Esophagus mucosa (tissue), 1 donor: Measurements from ENCODE around the gene MAP1LC3B. TPM values are rescaled to one million over a fixed set of nuclear protein-coding genes. Genes with fewer than 3 reads are reported as not detected.

Source experiments
- ATAC-seq: fragments of 200-7000 bp; cut with Tn5 transposase; one replicate; pipeline ENCODE4 v1.9.1; 2020
- total RNA-seq: library from RNA; stranded (reverse); gene quantifications from one replicate; pipeline ENCODE4 v1.2.4, GENCODE V29; 2023
- donor health status: DM: yes; HTN: yes; CAD: no.

MAP1LC3B gene
- total RNA-seq = 29.8 TPM

- peak; percentile 89 for ATAC-seq
These were observed at the start of gene MAP1LC3B for GRCh38 chr16:87391950-87392820. TSS of gene MAP1LC3B (plus strand) at chr16:87392336. CDS start at chr16:87392428, 92 bp downstream.

GRCh38 chr16:87342504-87342903, 49.6 kb upstream of the MAP1LC3B start:
- no peak for ATAC-seq

- ATAC-seq = no peak
These were observed 49.0 kb upstream of the MAP1LC3B start for GRCh38 chr16:87342978-87343752.

GRCh38 chr16:87343753-87344050, 48.4 kb upstream of the MAP1LC3B start:
- ATAC-seq = no peak

- ATAC-seq = no peak
These were observed 47.8 kb upstream of the MAP1LC3B start for GRCh38 chr16:87344165-87344930.

GRCh38 chr16:87344931-87345631, 47.1 kb upstream of the MAP1LC3B start:
- ATAC-seq = peak; percentile 35

GRCh38 chr16:87345726-87346424, 46.3 kb upstream of the MAP1LC3B start:
- no peak for ATAC-seq

GRCh38 chr16:87346517-87347060, 45.5 kb upstream of the MAP1LC3B start:
- ATAC-seq = no peak

- ATAC-seq = no peak
These were observed 44.1 kb upstream of the MAP1LC3B start for GRCh38 chr16:87347932-87348615.

- no peak for ATAC-seq
These were observed 43.4 kb upstream of the MAP1LC3B start for GRCh38 chr16:87348616-87349157.

GRCh38 chr16:87350031-87350430, 42.1 kb upstream of the MAP1LC3B start:
- ATAC-seq = no peak

- no peak for ATAC-seq
These were observed 41.3 kb upstream of the MAP1LC3B start for GRCh38 chr16:87350681-87351319.

- no peak for ATAC-seq
These were observed 40.8 kb upstream of the MAP1LC3B start for GRCh38 chr16:87351320-87351698.

- no peak for ATAC-seq
These were observed 39.3 kb upstream of the MAP1LC3B start for GRCh38 chr16:87352818-87353217.

GRCh38 chr16:87353613-87354012, 38.5 kb upstream of the MAP1LC3B start:
- no peak for ATAC-seq

- ATAC-seq = no peak
These were observed 35.7 kb upstream of the MAP1LC3B start for GRCh38 chr16:87356491-87356853.

GRCh38 chr16:87358250-87358649, 33.9 kb upstream of the MAP1LC3B start:
- no peak for ATAC-seq

GRCh38 chr16:87358696-87359095, 33.4 kb upstream of the MAP1LC3B start:
- no peak for ATAC-seq

- no peak for ATAC-seq
These were observed 33.0 kb upstream of the MAP1LC3B start for GRCh38 chr16:87359121-87359520.
